ENCODE measurements around the gene DMRTB1.
"Not testable (repeated sequence)": the region's sequence is repeated elsewhere in the genome, so short reads cannot be mapped to it uniquely, and the experiment has no call there.

DMRTB1 gene

DNA sequence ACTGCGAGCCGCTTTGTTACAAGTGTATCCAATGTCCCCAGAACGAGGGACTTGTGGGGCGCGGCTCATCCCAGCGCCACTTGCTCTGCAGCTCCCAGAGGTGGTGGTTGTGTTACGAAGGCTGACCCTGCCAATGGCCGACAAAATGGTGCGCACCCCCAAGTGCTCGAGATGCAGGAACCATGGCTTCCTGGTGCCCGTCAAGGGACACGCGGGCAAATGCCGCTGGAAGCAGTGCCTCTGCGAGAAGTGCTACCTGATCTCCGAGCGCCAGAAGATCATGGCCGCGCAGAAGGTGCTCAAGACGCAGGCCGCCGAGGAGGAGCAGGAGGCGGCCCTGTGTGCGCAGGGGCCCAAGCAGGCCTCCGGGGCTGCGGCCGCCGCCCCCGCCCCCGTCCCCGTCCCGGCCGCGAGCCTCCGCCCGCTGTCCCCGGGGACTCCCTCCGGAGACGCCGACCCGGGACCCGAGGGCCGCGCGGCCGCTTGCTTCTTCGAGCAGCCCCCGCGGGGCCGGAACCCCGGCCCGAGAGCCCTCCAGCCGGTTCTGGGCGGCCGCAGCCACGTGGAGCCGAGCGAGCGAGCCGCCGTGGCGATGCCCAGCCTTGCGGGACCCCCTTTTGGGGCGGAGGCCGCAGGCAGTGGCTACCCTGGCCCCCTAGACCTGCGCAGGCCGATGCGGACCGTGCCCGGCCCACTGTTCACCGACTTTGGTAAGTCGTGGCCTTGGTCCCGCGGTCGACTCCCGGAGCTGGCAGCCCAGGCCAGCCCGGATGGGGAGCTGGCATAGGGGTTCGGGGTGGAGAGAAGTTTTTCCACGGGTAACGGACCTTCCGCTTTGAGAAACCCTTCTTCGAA, at the start of gene DMRTB1:
Gene DMRTB1 (plus strand): TSS at position 79 of the 855 bp plus-strand sequence. CDS start 55 bp downstream, at position 134.
- DNase-seq = no peak

- DNase-seq = no peak
Measured at GRCh38 chr1:53409695-53410094, 49.5 kb upstream of the DMRTB1 start.

DNA sequence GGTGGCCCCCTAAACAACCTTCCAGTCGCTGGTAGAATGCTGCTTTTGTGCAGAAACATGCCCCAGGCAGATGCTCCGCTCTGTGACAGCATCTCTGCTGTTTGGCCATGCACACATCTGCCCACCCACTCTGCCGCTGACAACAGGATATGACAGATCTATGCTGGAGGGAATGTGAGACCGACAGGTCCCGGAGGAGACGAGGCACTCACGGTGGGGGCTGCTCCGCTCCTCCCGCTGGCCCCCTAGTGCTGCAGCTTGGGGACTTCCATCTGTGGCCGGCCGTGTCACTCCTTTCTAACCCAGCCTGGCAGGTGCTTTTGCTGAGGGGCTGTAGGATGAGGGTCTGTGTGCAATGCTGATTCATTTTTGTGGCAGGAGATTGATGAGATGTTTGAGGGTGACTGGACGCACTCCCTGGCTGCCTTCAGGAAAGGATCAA, 49.1 kb upstream of the DMRTB1 start:
- peak; percentile 47 to 74 for DNase-seq

DNA sequence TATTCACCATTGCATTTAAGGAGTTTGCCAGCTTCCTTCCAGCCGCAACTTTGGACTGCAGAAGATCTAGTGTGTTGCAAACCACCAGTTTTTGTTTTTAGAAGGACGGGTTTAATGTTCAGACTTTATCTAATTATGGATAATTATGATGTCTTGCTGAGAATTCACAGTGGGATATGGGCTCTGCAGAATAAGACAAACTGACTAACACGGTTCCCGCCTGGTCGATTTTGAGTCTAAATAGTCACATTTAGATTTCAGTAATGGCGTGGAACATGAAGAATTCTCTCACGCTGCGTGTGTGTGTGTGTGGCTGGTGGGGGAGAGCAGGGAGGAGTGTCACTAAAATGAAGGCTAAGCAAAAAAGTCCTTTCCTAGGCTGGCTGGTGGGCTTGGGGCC, 48.5 kb upstream of the DMRTB1 start:
- DNase-seq = no peak

- no peak for DNase-seq
Measured at GRCh38 chr1:53411541-53412152, 47.6 kb upstream of the DMRTB1 start.

- no peak for DNase-seq
Measured at GRCh38 chr1:53412285-53413174, 46.7 kb upstream of the DMRTB1 start.

DNA sequence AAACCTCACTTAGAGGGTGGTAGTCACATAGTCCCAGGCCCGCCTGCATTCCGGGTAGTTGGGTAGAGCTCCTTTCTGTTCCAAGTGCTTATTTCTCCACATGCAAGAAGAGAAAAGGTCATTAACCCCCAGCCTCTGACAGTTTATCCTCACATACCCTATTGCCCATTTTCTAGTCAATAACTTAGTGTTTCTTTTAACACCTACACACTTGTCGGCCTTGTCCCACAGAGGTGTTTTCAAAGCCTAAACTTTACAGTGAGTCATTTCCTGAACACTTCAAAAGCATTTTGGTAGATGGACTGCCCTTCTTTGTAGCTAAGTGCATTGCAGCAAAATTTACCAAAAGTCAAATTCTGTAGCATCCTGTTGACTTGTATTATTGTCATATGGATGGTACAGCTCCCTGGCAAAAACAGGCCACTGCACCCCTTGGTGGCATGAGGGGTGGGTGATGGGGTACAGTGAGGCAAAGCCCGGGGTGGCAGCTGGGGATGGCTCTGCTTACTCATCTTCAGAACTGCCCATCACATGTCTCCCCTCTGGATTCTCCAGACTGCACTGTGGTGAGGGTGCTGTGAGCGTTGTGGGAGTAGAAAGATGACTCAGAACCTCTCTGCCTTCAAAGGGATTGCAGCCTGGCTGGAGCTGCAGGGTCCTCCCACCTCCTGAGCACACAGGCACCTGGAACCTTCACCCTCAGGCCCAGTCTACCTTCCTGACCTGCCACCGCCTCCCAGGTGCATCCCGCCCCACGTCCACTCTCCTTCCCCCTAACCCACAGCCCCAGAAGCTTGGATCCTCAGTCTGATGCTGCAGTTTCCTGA, 45.8 kb upstream of the DMRTB1 start:
- DNase-seq = peak; percentile 41 to 78

GRCh38 chr1:53414632-53415031, 44.6 kb upstream of the DMRTB1 start:
- DNase-seq = no peak

- no peak for DNase-seq
Measured at GRCh38 chr1:53415432-53415831, 43.8 kb upstream of the DMRTB1 start.

GRCh38 chr1:53416269-53416813, 42.9 kb upstream of the DMRTB1 start:
- no peak for DNase-seq

DNA sequence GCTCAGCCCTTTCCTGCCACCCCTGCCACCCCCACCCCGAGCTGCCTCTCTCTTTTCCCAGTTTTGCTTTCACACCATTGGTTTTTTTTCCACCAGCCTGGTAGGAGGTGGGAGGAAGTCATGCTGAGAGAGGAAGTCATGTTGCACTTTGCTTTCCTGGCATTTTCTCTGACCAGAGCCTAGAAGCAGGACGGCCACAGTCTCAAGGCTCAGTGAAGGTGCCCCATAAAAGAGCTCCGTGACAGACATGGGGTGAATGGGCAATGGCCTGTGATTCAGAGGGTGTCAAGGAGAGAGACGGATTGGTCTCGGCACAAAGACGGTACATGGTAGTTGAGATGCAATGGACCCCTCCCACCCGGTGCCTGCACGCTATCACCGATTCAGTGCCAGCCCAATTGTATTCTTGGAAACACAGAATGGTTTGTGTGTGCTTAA, 42.1 kb upstream of the DMRTB1 start:
- no peak for DNase-seq

GRCh38 chr1:53419034-53419433, 40.2 kb upstream of the DMRTB1 start:
- DNase-seq = no peak

GRCh38 chr1:53420341-53420740, 38.9 kb upstream of the DMRTB1 start:
- DNase-seq = no peak

DNA sequence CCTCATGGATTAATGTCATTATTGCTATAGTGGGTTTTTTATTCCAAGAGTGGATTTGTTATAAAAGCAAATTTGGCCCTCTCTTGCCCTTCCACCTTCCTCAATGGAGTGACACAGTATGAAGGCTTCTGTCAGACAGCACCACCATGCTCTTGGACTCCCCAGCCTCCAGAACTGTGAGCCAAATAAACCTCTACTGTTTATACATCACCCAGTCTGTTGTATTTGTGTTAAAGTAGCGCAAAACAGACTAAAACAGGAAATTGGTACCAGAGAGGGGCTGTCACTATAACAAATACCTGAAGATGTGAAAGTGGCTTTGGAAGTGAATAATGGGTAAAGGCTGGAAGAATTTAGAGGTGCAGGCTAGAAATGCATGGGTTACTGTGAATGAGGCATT, 38.0 kb upstream of the DMRTB1 start:
- DNase-seq = no peak

- DNase-seq = no peak
Measured at GRCh38 chr1:53430261-53430660, 28.9 kb upstream of the DMRTB1 start.

- DNase-seq = no peak
Measured at GRCh38 chr1:53430779-53431178, 28.4 kb upstream of the DMRTB1 start.

DNA sequence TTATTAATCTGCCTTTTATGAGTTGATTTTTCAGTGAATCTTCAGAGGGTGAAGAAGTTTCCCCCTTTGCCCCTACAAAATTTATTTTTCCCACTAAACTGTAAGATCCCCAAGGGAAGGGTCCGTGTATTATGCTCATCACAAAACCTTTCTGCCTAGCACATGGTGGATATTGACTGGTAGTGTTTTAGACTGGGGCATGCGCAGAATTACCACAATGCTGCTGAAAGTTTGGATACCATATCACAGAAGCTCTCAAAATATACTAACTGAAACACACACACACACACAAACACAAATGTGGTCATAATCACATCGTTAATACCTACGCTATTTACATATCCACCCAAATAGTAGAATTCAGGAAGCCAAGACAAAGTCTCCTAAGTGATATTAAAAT, 28.0 kb upstream of the DMRTB1 start:
- DNase-seq = no peak

DNA sequence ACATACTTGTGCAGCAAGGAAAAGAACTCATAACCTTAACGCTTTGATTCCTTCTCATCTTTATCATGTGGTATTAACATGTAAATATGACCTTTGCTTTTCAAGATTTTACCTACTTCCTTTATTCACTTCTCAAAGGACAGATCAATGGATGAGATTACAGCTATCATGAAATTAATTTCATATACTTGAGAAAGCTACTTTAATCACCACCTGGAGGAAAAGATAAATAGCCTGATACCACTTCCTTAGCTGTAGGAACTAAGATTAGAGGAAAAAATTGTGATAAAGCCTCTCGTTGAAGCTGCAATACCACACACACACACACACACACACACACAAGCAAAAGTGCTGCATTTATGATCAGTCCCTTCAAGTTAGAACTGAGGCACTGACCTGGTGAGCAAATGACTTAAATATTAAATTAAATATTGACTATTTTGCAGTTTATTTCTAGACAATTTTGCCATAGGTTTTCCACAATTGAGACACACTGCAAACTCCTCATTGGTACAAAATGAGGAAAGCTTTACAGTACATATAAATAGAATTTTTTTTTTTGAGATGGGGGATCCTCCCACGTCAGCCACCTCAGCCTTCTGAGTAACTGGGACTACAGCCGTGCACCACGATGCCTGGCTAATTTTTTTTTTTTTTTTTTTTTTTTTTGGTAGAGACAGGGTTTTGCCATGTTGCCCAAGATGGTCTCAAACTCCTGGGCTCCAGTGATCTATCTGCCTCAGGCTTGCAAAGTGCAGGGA, 27.2 kb upstream of the DMRTB1 start:
- no peak for DNase-seq

GRCh38 chr1:53432611-53433010, 26.6 kb upstream of the DMRTB1 start:
- no peak for DNase-seq

GRCh38 chr1:53434405-53435007, 24.7 kb upstream of the DMRTB1 start:
- DNase-seq = not testable (repeated sequence)

DNA sequence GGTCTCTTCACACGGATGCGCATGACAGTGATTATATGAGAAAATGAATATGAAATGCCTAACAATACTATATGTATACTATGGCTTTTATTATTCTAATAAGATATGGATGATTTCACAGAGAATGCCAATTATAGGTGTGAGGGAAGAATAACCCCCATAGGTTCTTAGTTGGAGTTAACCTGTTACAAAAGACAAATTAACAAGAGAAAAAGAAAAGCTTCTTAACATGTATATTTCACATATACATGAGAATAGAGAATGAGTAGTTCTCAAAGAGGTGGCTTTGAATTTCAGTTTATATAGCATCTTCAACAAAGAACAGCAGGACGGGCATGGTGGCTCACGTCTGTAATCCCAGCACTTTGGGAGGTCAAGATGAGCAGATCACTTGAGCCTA, 24.0 kb upstream of the DMRTB1 start:
- DNase-seq = no peak

Measured in CD4-positive, alpha-beta T cell treated with Interferon alpha-2 for 1 hour (primary cell).